ENCODE results near the gene SZT2.

The SZT2 gene

GRCh38 chr1:43389326-43390313 lies at the start of gene SZT2, which contains the start of gene MED8:
TSS of gene SZT2 (plus strand) at chr1:43389899. CDS start at chr1:43389969, 70 bp downstream.
TSS of gene MED8 (minus strand) at chr1:43389800. CDS start at chr1:43389764, 36 bp downstream.
- peak; percentile 98 for DNase-seq

DNA sequence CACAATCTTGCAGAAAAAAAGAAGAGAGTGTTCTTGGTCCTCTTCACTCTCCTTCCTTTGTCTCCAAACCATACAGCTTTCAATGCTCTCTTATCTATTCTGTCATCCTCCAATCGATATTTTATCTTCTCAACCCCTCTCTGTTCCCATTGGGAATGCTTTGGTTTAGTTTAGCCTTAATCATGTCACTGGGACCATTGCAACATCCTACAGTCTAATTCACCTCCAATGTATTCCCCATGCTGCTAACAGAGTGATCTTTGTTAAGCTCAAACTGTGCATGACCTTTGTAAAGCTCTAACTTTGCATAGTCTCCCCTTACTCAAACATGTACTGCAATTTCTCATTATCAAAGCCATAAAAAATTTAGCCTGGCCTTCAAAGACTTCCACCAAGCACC lies 49.1 kb upstream of the SZT2 start:
- no peak for DNase-seq

GRCh38 chr1:43344267-43344850 lies 45.3 kb upstream of the SZT2 start:
- DNase-seq = no peak

DNA sequence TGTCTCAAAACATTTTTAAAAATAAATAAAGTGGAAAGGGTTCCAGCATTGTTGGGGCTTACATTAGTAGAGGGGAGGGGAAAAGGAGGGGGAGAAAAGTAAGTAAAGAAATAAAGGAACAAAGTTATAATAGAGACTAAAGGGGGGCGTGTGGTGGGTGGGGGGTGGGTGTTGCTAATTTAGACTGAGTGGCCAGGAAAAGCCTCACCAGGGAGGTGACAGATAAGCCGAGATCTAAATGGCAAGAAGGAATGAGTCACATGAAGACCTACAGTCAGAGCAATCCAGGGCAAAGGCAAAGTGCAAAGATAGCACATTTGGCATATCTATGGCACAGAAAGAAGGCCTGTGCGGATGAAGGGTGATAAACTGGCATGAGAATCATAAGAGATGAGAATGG lies 44.6 kb upstream of the SZT2 start:
- no peak for DNase-seq

DNA sequence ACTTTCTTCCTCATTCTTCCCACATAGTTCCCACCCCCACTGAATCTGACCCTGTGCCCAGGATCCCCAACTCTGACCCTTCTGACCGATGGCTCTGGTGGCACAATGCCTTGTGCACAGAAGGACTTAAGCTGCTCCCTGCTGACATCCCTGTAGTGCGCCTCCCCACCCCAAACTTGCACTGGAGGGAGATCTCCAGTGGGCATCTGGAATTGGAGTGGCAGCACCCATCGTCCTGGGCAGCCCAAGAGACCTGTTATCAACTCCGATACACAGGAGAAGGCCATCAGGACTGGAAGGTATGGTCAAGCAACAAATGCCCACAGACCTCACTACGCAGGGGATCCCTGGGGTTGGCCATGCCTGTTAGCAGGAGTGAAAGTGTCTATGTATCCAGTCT lies 43.1 kb upstream of the SZT2 start:
- no peak for DNase-seq

- DNase-seq = peak; percentile 69
Measured at GRCh38 chr1:43348343-43348808, 41.3 kb upstream of the SZT2 start.

- DNase-seq = peak; percentile 95
Measured at GRCh38 chr1:43348809-43349593, 40.7 kb upstream of the SZT2 start.

- no peak for DNase-seq
Measured at GRCh38 chr1:43349594-43350306, 39.9 kb upstream of the SZT2 start.

GRCh38 chr1:43350976-43351375 lies 38.7 kb upstream of the SZT2 start:
- no peak for DNase-seq

- no peak for DNase-seq
Measured at GRCh38 chr1:43351421-43352350, 38.0 kb upstream of the SZT2 start.

GRCh38 chr1:43352351-43352705 lies 37.4 kb upstream of the SZT2 start:
- DNase-seq = no peak

- DNase-seq = no peak
Measured at GRCh38 chr1:43352881-43353280, 36.8 kb upstream of the SZT2 start.

DNA sequence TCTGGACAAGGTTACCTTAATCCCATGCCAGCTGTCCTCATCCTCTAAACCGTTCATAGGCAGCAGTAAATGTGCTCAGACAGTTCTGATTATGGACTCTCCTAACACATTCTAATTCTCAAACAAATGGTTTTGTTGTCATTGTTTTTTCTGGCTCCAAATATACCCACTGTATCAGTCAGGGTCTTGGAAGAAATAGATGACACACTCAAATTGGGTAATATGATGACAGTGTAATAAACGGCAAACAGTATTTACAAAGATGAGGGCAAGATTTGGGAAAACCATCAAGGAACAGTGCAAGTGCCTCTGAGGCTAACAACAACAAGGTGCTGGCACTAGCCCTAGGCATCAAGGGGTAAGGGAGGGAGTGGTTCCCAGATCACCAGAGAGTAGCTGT lies 35.2 kb upstream of the SZT2 start:
- no peak for DNase-seq

DNA sequence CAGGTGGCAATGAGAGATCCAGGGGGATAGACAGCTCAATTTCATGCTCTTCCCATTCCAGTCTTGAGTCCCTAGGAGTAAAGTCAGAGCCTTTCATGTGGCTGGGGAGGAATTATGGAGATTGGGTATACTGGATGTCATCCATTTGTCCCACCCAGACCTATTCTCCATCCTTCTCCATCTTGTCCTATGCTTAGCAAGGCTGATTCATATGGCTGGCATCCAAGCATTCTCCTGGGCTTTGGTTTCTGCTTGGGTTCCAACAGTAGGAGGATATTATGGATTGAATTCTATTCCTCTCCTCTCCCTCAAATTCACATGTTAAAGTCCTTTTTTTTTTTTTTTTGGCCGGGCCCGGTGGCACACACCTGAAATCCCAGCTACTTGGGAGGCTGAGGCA lies 34.8 kb upstream of the SZT2 start:
- no peak for DNase-seq

- no peak for DNase-seq
Measured at GRCh38 chr1:43357251-43357650, 32.4 kb upstream of the SZT2 start.

DNA sequence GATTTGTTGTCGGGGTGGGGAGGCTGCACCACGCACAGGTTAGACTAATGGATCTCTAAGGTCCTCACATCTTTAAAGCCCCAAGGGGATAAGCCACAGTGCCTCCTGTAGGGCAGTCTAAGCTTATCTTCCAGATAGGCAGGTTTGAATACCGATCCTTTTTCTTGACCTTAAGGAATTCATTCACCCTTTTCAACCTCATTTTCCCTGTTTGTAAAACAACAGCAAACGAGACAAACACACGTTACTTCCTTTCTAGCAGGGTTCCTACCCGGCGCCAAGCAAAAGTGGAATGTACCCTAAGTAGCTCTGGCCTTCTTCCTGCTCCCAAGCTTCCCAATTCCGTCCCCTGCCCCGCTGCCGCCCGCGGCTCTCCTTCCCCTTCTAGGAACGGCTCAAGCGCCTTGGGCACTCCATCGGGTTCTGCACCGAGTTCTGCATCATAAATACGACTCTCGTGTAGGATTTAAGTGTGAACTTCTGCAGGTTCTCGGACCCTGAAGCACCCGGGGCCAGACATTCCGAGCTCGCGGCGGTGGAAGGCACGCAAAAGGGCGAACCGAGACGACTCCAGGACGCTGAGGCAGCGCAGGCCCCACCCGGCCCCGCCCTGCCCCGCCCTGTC lies 31.5 kb upstream of the SZT2 start:
- DNase-seq = peak; percentile 60

DNA sequence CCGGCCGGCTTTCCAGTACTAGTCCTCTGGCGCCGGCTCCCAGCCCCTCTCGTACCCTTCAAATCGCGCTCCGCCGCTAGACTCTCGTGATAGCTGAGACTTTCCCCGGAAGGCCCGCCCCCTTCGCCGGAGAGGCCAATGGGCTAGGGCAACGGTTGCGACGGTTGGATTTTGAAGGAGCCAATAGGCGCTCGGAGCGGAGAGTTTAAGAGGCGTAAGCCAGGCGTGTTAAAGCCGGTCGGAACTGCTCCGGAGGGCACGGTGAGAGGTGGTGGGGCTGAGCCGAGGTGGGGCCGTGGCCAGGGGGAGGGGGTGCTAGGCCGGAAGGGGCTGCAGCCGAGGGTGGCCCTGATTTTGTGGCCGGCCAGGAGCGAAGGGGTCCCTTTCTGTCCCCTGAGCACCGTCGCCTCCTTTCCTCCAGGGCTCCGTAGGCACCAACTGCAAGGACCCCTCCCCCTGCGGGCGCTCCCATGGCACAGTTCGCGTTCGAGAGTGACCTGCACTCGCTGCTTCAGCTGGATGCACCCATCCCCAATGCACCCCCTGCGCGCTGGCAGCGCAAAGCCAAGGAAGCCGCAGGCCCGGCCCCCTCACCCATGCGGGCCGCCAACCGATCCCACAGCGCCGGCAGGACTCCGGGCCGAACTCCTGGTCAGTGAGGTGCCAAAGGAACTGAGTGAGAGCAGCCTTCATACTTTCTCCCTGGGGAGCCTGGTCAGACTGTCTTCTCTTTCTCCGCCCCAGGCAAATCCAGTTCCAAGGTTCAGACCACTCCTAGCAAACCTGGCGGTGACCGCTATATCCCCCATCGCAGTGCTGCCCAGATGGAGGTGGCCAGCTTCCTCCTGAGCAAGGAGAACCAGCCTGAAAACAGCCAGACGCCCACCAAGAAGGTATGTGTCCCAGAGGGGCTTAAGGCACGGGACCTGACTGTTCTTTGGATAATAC lies 30.7 kb upstream of the SZT2 start, which contains the start of gene CDC20:
Gene CDC20, plus strand, starts transcription at position 236 of the 948 bp plus-strand sequence. Its CDS starts 235 bp downstream, at position 471.
- DNase-seq = peak; percentile 99

DNA sequence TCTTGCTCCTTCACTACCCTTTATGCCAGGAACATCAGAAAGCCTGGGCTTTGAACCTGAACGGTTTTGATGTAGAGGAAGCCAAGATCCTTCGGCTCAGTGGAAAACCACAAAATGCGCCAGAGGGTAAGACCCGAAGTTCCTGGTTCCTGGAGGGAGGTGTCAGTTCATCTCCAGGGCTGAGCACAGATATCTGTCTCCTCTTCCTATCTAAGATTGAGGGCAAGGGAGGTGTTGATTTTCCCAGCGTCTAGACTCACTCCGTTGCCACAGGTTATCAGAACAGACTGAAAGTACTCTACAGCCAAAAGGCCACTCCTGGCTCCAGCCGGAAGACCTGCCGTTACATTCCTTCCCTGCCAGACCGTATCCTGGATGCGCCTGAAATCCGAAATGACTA lies 30.0 kb upstream of the SZT2 start:
- no peak for DNase-seq

DNA sequence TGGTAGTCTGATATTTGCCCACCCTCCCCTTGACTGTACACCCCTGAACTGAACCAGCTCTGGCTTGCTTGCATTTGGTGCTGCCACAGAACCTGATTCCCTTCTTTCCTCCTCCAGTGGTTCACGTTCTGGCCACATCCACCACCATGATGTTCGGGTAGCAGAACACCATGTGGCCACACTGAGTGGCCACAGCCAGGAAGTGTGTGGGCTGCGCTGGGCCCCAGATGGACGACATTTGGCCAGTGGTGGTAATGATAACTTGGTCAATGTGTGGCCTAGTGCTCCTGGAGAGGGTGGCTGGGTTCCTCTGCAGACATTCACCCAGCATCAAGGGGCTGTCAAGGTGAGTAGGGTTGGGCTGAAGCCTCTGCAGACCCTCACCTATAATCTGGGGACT lies 29.1 kb upstream of the SZT2 start:
- DNase-seq = no peak
